HL-60/S4 treated with phorbol 12-myristate 13-acetate at 8.2 ng/mL for 4 days and 3 days (cell line): Measurements from ENCODE around the gene MELK.

Source experiments
- in situ Hi-C: fragments of 300-500 bp; cut with MboI; formaldehyde crosslinking; loops from 2 replicates; pipeline ENCODE4 v1.15.0; 2022; ENCODE audit warnings: low sequenced_read_pairs

Gene MELK

DNA sequence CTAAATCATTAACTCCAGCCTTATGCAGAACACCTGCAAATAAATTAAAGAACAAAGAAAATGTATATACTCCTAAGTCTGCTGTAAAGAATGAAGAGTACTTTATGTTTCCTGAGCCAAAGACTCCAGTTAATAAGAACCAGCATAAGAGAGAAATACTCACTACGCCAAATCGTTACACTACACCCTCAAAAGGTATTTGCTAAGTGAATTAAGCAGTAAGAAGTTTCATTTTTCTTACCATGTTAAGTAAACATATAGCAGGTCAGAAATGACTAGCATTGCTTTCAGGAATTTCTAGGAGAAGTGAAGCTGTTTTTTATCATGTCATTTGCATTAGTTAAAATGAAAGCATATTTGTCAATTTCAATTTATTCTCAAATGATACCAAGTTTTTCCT is 92.7 kb downstream of the MELK start:
- in situ Hi-C loops = no loop called here

DNA sequence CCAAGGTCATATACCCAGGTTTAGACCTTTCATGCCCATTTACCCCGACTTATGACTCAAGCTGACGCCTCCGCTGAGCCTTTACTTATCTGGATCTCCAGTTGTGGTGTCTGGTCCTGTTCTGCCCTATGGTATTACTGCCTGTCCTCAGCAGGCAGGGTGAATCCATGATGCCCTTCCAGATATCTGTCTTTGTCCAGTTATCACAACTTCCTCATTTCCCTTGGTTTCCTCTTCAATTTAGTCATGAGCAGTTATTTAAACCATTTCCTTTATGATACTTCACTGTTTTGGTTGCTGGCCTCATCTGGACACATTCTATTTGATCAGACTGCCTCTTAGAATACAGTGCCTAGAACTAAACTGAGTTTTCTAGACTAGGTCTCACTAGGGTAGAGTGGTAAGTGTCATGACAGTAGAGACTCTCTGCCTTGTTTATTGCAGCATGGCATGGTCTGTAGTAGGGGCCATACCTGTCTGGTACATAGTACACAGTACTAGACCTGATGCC is 93.3 kb downstream of the MELK start:
- in situ Hi-C loops = no loop called here

DNA sequence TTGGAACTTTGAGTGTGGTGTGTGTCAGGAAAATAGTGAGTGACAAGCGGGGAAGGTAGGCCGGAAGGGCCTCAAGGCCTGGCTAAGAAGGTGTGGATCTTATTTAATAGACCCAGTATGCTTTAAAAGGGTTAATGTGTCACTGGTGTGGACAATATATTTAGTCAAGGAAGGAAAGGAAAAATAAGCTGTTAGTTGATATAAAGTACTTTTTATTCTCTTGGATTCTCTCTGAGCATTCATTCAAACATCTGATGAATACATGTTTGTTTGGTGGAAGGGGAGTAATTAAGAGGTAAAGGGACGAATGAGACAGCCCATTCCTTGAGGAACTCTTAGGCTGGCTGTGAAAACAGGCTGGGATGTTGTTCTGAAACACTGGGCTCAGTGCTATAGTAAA is 98.9 kb downstream of the MELK start:
- in situ Hi-C loops = no loop called here

DNA sequence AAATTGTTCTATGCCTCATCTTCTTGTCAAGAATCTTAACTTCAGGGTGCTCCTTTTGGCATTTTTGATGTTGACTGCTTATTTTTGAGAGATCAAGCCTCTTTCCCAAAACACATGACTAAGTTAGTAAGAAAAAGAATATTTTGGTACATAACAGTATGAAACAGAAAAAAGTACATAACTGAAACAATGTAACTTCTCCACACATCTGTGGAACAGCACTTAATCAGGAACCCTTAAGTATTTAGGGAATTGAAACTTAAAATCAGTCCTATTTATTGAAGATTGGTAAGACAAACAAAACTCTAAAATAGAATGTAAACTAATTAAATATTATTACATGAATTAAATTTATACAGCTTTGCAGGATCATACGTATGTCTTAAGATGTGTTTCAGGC is 103.4 kb downstream of the MELK start:
- in situ Hi-C loops = no loop called here

DNA sequence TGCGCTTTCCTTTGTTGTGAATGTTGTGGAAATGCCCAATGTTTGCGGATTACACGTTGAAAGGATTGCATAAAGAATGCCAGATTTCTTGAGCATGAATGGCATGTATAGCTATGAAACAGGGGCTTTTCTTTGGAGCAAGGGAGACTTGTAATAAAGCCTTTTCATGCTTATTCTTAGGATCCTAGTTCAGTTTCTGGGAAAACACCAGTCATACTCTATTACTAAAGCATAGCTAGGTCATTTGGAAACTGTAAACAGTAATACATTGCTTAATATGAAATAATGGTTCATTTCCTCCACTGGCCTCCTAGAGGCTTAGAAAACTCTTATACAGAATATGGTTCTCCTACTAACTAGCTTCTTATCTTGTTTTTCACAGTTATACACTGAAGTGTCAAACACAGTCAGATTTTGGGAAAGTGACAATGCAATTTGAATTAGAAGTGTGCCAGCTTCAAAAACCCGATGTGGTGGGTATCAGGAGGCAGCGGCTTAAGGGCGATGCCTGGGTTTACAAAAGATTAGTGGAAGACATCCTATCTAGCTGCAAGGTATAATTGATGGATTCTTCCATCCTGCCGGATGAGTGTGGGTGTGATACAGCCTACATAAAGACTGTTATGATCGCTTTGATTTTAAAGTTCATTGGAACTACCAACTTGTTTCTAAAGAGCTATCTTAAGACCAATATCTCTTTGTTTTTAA is 104.2 kb downstream of the MELK start:
- in situ Hi-C loops = no loop called here

DNA sequence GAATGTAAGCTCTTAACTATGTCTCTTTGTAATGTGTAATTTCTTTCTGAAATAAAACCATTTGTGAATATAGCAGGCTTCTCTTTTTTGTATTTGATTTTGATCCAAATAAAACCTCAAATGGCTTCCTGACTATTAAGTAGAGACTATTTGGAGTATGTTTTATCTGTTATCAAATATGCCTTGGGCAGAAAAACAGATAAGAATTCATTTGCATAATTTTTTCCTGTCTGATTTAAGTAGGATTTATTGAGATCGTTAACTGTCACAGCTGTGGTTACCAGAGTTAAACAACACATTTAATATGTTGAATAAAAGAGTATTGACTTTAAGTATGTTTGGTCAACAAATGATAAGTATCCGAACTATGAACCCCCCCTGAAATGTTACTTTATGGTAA is 104.9 kb downstream of the MELK start:
- in situ Hi-C loops = no loop called here

DNA sequence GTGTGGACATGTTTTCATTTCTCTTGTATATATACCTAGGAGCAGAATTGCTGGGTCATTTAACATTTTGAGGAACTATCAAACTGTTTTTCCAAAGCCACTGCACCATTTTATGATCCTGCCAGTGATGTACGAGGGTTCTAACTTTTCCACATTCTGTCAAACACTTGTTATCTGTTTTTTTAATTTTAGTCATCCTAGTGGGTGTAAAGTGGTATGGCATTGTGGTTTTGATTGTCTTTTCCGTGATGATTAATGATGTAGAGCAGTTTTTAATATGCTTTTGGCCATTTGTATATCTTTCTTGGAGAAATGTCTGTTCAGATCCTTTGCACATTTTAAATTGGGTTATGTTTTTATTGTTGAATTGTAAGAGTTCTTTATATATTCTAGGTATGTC is 107.0 kb downstream of the MELK start:
- in situ Hi-C loops = no loop called here

DNA sequence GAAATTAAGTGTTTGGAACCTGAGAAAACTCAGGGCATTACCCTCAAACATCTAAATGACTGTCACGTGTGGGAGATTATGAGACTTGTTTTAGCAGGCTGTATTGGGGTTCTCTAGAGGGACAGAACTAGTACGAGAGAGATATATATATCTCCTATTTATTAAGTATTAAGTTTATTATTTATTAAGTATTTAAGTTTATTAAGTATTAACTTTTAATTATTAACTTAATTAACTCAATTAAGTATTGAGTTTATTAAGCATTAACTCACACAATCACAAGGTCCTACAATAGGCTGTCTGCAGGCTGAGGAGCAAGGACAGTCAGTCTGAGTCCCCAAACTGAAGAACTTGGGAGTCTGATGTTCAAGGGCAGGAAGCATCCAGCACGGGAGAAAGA is 113.8 kb downstream of the MELK start:
- in situ Hi-C loops = no loop called here

DNA sequence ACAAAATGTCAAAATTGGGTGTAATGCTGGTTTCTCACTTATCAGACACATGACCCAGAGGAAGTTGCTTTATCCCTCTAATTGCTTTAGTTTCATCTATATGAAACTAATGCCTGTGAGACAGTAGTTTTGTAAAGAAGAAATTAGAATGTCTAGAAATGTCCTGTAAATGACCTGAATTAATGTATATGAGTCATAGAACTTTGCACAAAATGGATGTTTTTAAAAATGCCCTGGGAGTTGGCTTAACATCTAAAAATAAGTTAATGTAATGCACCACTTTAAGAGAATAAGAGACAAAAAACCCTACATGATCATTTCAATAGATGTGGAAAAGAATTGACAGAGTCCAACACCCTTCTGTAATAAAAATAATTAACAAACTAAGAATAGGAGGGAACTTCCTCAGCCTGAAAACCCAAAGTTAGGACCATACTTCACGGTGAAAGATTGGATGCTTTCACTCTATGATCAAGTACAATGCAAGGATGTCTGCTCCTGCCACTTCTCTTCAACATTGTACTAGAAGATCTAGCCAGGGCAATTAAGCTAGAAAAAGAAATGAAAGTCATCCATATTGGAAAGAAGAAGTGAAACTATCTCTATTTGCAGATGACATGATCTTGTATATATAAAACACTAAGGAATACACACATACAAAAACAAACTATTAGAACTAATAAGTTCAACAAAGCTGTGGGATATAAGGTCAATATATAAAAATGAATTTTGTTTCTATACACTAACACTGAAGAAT is 117.9 kb downstream of the MELK start:
- in situ Hi-C loops = no loop called here

DNA sequence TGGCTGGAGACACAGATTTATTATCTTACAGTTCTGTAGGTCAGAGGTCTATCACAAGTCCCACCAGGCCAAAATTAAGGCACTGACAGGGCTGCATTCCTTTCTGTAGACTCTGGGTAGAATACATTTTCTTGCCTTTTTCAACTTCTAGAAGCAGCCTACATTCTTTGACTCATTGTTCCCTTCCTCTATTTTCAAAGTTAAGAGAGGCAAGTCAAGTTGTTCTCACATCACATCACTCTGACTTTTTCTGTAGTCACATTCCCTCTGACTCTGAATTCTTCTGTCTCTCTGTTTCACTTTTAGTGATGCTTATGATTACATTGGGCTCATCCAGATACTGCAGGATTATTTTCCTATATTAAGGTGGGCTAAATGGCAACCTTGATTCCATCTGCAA is 119.0 kb downstream of the MELK start:
- in situ Hi-C loops = no loop called here

DNA sequence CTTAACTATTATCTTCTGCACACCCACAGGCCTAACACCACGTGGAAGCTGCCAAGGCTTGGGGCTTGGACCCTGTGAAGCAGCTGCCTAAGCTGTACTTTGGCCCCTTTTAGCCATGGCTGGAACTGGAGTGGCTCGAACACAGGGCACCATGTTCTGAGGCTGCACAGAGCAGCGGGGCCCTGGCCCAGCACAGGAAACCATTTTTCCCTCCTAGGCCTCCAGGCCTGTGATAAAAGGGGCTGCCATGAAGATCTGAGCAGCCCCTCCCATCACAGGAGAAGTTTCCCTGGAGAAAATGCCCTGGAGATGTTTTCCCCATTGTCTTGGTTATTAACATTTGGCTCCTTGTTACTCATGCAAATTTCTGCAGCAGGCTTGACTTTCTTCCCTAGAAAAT is 126.3 kb downstream of the MELK start:
- in situ Hi-C loops = no loop called here

DNA sequence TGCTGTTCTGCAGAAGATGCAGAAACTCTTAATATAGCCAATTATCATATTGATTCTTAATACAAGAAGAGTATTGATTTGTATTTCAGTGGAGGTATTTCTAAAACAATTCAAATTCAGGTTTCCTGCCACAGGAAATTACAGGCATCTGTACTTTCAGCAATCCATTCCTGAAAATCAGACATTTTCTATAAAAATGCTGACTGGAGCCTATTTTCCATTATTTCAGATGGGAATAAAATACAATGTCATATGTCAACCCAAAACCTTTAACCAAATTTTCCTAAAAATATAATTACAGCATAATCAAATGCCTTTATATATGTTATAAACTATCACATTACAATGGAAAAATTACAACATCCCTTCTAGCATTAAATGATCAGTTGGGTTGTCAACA is 131.5 kb downstream of the MELK start:
- in situ Hi-C loops = no loop called here

DNA sequence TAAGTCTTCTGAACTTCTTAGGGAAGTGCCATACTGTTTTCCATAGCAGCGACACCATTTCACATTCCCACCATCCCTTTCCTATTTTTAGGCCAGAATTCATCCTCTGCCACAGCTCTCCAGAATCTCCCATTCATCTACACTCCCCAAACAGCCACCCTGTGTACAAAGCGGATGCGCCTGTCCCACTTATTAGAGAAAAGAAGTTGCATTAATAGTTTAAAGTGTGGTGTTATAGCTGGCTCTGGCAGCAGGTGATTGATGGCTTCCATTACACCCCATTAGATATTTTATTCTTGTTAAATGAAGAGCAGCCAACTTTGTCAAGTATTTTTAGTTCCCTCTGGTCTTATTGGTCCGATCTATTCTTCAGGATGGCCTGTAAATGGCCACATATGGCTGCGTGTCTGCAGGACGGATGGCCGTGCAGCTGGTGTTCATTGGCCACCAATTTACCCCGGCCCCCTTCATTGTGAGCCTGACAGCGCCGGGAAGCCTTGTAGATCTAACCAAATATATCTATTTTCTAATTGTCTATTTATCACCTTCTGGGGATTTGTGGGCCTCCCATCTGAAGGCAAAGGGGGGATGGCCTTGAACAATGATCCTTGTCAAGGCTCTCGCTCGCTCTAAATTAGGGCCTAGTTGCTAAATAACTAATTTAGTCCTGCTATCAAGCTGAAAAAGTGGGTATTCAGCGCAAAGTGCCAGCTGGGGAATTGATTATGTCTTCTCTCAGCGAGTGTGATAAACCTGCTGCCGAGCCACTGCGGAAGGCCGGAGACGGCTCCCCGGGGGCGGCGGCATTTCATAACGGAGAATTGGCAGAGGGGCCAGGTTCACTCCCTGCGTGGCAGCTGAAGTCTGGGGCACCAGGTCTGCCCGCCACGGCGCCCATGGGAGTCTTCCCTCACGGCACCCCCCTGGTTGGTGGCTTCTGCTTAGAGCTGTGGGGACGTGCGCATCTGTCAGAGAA is 141.1 kb downstream of the MELK start:
- in situ Hi-C loops = no loop called here

DNA sequence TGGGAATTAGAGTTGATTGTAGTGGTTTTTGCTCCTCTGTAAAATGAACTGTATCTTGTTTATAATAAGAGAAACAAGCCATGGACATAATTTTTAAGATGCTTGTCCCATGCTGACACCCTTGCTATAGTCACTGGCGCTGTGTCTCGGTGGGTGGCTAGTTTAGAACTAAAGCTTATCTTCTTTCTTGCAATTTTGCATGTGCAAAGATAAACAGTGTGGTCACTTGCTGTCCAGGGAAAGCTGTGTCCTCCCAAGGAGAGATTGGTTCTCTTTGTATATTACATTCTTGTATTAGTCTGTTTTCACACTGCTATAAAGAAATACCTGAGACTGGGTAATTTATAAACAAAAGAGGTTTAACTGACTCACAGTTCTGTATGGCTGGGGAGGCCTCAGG is 143.8 kb downstream of the MELK start:
- in situ Hi-C loops = no loop called here

DNA sequence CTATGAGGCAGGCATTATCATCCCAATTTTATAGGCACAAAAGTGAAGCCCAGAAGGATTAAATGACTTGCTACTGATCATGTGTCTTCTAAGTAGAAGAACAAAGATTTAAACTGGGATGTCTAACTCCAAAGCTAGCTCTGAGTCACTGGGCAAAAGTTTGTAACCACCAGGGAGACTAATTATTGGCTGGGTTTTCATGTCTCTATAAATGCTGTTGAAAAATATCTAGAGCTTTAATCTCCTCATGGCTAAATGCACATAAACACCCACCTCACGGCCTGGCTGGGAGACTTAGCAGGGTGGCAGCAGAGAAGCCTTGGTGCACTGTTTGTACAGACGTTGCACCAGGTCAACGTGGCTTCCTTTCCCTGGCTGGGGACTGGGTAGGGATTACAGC is 144.6 kb downstream of the MELK start:
- in situ Hi-C loops = no loop called here

DNA sequence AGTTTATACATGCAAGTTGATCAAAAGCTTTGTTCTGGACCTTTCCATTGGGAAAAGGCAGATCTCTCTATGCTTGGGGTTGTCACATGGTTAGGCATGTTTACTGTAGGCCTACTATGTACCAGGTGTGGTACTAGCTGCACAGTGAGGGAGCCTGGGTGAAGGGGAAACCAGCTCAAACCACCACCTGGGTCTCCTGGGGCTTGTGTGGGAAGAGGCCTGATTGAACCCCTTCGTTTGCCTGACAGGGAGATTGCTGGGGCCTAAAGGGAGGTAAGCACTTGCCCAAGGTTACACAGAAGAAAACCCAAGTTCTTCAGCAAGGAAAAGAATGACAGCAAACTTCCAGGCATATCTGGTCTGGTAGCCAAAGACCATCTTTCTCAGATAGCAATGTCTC is 145.9 kb downstream of the MELK start:
- in situ Hi-C loops = no loop called here

DNA sequence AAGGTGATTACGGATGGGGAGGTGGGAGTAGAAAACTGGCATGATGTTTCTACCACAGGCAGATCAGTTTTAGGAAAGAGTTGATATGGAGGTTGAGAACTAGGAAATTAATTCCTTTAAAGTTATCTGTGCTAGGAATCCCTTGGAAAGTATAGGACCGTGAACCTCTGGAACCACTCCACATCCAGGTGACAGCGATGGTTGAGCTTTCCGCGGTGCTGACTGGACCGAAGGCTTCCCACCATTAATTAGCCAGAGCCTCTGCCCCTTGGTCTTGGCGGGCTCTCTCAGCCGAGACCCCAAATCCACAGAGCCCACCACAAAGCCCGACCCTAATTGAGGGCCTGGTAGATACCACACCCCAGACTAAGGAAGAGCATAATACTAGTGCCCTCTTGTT is 147.3 kb downstream of the MELK start:
- in situ Hi-C loops = no loop called here

DNA sequence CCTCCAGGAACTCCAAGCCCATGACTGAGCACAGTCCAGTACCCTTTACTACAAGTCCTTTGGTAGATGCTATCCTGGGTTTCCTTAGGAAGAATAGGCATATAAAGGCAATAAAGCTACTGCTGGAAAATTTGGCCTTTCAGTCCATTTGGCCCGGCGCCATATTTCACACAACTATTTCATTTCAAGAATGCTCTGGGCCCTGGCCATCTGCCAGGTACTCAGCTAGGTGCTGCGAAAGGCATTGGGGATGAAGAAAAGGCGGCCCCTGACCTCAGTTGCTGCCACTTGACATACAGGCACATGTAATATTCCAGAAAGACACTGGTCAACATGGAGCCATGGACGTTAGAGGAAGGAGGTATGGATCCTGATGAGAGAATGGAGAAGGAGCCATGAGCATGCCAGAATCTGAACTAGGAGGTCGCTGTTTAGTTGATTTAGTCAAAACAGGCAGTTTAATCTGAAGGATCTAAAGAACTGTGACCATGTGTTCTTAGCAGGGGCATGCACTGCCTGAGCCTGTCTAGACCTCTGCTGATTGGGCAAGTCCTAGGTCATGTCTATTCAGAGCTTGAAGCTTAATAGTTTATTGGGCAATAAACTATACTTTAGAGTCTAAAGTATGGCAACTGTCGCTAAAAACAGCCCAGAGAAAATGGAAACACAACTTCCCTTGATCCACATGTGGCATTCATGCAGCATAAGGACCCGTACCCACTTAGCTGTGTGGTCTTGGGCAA is 149.3 kb downstream of the MELK start:
- in situ Hi-C loops = no loop called here

DNA sequence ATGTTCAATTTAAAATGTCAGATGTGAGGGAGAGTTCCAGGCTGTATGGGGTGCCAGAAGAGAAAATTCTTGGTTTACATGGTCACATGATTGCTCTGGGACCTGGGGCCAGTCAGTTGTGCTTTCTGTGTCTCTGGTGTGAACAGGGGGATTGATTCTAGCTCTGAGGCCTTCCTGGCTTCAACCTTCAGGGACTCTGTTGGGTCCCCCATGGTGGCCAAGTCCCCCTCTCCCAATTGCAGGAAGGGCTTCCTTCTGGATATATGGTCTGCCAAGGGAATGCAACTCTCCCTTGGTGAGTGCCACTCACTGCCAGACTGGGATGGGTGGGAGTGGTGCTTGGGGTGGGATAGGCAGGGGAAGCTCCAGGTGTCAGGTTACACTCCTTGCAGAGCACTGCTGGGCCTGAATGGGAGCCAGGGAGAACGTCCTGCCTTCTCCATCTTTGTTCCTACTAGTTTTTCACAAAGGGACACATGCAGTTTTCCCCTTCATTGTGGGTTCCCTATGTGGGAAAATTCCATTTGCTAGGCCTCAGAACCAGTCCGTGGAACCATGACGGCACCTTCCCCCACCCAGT is 153.2 kb downstream of the MELK start:
- in situ Hi-C loops = no loop called here
